GM12801 (cell line): Measurements from ENCODE around the gene PEX11B.

Experiments
- CTCF ChIP-seq: IDR thresholded peaks from one replicate; pipeline ENCODE4 v1.5.1; 2011; ENCODE audit warnings: control low read depth; ENCODE audit not compliant: insufficient read length; ENCODE audit errors: extremely low read depth

The PEX11B gene

DNA sequence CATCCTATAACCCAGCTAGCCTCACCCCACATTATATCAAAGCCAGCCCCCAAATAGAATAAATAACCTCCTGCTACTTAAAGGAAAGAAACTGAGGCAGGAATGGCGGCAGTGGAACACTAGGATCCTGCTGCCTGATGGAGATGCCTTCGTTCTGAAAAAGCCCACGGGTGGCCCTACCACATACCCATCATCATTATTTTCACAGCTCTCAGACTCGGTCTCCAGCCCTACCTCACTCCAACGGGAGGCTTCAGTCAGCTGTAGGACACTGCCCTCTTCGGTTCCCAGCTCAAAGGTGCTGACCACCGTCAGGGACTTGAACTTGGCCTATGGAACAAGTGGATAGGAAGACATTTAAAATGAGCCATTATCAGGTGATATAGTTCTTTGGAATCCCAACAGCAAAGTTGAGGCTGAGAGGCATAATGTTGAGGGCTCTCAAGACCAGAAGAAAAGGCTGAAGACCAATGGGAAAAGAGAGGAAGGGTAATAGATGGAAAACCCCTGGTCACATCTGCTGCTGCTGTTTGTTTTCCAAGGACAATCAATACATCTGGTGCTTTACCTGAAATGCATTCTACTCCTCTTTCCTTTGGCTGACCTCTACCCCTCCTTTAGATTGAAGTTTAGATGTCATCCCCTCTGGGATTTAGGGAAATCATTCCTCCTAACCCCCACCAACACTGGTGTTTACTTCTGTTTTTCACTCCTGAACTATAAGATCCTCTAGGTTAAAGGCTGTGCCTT lies 25.0 kb downstream of the PEX11B start:
- TF ChIP-seq CTCF, result no peak

DNA sequence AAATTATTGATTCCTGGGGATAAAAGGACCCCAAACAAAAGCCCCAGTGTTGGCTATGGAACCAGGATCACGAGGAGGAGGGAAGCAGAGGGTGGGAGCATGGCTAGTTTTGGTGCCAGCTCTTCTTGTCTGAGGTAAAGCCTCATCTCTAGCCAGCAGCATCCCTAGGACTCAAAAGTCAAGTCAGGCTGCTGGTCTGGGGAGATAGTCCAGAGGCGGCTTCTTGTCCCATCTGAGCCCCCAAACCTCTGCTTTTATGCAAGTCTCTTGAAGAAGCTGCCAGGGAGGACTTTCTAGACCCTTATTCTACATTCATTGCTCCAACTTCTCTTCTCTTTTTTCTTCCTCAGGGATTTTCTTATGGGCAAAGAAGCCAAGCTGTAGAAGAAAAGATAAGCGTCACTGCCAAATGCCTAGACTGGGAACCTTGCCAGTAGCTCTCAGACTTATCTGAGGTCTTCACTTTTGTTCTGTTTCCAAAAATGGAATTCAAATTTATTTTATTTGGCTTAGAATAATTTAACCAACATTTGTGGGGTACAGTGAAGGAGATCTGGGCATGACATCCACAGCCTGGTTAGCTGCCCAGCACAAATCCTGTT lies 25.9 kb downstream of the PEX11B start:
- TF ChIP-seq CTCF, result no peak

- no peak for TF ChIP-seq CTCF
These were observed 26.7 kb downstream of the PEX11B start for GRCh38 chr1:145891587-145892485.

GRCh38 chr1:145891143-145891542 lies 27.4 kb downstream of the PEX11B start:
- no peak for TF ChIP-seq CTCF

DNA sequence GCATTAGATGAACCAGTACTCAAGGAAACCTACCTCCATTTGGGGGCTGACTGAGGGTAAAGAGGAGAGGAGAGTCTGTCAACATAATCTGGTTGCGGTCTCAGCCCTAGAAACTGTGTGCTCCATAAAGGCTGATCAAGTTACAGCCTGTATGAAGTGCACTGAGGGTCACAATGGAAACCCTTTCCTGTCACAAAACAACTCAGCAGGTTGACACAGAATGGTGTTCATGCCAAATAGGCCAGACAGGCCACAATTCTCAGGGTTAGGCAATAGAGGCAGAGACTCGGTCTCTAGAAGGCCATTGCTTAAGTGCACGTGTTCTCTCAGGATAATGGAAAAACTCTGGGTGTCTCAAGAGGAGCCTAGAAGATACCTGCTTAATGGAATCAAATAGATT lies 28.8 kb downstream of the PEX11B start:
- TF ChIP-seq CTCF, result no peak

- no peak for TF ChIP-seq CTCF
These were observed 30.9 kb downstream of the PEX11B start for GRCh38 chr1:145887631-145888030.

GRCh38 chr1:145886816-145887215 lies 31.7 kb downstream of the PEX11B start:
- no peak for TF ChIP-seq CTCF
